NCI-H446 treated with DMSO at 0.1 percent for 48 hours (cell line): Measurements from ENCODE around the gene ANXA4.

Experiments
- DNase-seq: peaks from one replicate; lab custom pipeline; 2025; lab: John Stamatoyannopoulos, UW

The ANXA4 gene

GRCh38 chr2:69846182-69847067 is 104.5 kb downstream of the ANXA4 start:
- DNase-seq, result no peak

DNA sequence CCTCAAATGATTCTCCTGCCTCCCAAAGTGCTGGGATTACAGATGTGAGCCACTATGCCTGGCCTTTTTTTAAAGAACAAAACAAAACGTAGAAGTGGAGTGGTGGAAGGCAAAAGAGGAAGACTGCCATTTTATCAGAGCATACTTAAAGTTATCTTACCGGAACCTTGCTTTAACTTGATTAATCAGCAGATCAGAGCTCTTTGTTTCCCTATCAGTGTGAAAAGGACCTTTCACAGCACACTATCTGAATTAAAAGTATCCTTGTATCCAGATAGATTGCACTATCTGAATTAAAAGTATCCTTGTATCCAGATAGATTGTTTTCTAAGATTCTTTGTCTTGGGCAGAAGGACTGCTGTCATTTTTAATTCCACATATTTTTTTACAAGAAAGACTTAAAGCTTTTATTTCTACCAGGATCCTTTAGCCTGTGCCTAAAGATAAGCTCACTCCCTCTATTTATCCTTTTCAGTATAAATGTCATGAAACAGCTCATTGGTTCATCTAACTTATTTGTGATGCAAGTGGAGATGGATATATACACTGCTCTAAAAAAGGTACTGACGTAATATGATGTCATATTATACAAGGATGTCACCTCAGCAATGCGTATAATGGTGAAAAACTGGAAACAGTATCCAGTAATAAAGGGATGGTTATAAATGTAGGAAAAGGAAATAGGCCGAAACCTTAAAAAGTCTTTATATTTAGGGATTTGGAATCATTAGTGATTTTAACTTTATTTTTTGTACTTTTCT is 105.3 kb downstream of the ANXA4 start:
- DNase-seq, result no peak

DNA sequence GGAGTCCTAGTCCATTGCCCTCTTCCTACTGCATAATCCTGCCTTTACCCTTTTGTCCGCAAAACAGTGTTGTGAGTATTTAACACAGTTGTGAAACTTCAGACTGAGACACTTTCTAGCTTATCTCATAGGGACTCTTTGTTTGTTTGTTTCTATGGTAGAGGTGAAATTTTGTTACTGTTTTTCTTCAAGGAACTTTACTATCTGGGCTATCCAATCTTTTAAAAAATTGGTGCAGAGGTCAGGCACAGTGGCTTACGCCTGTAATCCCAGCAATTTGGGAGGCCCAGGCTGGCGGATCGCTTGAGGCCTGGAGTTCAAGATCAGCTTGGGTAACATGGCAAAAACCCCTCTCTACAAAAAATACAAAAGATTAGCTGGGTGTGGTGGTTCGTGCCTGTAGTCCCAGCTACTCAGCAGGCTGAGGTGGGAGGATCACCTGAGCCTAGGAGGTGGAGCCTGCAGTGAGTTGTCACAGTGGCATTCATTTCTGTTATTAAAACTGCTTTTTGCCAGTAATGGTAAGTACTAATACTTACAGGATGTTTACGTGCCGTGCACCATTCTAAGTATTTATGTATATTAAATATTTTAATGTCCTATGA is 106.4 kb downstream of the ANXA4 start:
- no peak for DNase-seq

DNA sequence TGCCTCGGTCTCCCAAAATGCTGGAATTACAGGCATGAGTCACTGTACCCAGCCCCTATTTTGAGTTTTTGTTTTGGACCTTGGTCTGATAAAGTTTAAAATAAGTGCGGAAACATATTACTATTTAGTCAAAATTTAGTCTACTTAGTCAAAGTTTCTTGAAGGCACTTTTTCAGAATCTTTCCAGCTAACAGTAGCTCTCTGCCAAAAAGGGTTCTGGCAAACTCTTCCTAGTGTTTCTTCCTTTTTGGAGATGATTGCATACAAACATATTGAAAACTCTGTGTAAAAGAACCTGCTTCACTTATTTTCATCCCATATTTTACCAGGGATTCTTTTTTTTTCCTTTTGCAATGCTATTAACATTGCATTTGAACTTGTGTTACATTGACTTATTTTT is 116.3 kb downstream of the ANXA4 start:
- DNase-seq, result no peak

DNA sequence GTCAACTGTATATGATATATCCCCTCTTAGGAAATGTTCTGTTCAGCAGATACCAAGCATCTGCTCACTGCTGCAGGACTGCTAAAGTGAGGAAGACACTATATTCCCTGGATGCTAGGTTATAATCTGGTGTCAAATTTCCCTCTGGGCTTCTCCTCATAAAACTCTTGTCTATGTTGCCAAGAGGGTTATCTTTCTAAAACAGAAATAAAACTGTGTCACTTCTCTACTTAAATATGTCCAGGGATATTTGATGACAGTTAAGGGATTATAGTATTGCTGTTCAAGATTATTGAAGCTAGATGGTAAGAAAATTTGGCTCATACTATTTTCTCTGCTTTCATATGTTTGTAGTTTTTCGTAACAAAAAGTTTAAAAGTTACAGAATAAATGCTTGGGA is 121.4 kb downstream of the ANXA4 start:
- DNase-seq, result no peak
